NCI-H460 (cell line): ENCODE data around the gene MOSMO. TPM values are rescaled to one million over a fixed set of nuclear protein-coding genes. Genes with fewer than 3 reads are reported as not detected.
A peak's percentile ranks its signal among the peaks of the same experiment; 100 is the strongest.

ENCODE experiments used
- DNase-seq: peaks from one replicate; pipeline ENCODE4 v3.0.0-alpha.2; 2016; ENCODE audit warnings: low read depth; ENCODE audit errors: extremely low read depth
- polyA plus RNA-seq: library from polyadenylated mRNA; depleted of rRNA; stranded (reverse); fragments of >200 nt; gene quantifications from 2 replicates; pipeline ENCODE4 v1.2.3, GENCODE V29; 2014; cell fraction: nucleus; rRNA removed
- total RNA-seq: library from RNA; depleted of rRNA; stranded (reverse); fragments of >200 nt; shearing (Covaris generic); gene quantifications from 2 replicates; pipeline ENCODE4 v1.2.3, GENCODE V29; 2014; rRNA removed

The MOSMO gene
- 15.7 and 22.4 TPM in 2 replicates for total RNA-seq
- polyA plus RNA-seq, result 15.9 and 27.7 TPM in 2 replicates

DNA sequence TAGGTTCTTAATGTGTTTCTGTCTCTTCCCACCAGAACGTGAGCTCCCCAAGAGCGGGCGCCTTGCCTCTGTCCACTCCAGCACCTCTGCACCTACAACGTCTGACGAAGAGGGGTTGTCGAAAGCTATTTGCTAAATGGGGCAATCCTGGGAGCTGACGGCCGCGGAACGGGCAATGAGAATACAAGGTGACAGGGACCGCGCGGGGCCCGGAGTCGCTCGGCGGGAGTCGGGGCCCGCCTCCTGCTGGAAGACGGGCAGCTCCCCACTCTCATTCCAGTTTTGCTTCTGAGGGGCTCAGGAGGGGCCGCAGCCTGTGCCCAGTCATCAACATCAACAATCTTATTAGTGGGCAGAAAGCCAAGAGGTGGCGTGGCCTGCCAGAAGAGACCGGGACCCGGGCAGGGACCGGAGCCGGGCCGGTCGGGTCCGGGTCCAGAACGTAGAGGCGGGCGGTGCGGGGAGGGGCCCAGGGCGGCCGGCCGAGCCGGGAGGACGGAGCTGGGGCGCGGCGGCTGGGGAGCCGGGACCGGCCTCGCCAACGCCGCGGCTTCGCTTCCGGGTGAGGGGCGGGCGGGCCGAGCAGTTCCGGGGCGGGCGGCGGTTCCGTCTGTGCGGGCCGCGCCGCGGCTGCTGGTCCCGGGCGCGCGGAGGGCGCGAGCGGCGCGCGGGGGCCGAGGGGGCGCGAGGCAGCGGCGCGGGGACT is at the start of gene MOSMO:
Gene MOSMO, plus strand, starts transcription at position 603 of the 706 bp plus-strand sequence. CDS start 191 bp downstream, outside the sequence.
- DNase-seq, result peak; percentile 48

- no peak for DNase-seq
Observed at GRCh38 chr16:21959050-21959449, 48.9 kb upstream of the MOSMO start.

DNA sequence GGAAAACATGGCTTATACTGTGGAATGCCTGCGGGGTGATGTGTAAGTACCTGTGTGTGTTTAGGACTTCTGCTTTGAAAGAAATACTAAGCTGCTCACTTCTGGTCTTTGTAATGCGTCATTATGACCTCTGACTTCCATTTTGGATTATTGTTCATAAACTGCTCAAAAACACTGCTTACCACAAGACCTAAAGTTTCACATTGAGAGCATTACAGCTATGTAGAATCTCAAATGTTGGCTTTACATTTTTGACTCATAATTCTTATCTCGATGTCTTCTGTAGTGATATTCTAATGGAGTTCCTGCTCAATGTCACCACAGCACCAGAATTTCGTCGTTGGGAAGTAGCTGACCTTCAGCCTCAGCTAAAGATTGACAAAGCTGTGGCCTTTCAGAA is 45.4 kb upstream of the MOSMO start:
- no peak for DNase-seq

GRCh38 chr16:21963887-21964286 is 44.0 kb upstream of the MOSMO start:
- no peak for DNase-seq

- DNase-seq, result no peak
Observed at GRCh38 chr16:21964353-21964752, 43.6 kb upstream of the MOSMO start.

- no peak for DNase-seq
Observed at GRCh38 chr16:21971856-21972255, 36.1 kb upstream of the MOSMO start.

DNA sequence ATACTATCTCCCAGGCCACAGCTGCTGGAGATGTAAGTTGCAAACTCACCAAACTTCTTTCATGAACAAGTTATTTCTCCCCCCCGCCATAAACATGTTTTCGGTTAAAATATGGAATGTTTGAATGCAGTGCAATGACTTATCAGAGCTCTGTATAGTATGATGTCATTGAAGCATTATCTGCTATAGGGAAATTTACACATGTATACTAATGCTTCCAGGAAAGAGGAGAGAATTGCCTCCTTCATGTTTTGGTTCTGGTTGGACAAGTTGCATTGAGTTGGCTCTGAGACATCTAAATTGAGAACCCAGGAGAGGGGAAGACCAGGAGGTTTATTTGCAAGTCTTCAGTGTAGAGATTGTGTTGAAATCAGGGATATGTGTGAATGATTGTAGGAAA is 34.0 kb upstream of the MOSMO start:
- DNase-seq, result no peak

- DNase-seq, result no peak
Observed at GRCh38 chr16:21980032-21980431, 27.9 kb upstream of the MOSMO start.

GRCh38 chr16:21982108-21982507 is 25.8 kb upstream of the MOSMO start:
- DNase-seq, result no peak

DNA sequence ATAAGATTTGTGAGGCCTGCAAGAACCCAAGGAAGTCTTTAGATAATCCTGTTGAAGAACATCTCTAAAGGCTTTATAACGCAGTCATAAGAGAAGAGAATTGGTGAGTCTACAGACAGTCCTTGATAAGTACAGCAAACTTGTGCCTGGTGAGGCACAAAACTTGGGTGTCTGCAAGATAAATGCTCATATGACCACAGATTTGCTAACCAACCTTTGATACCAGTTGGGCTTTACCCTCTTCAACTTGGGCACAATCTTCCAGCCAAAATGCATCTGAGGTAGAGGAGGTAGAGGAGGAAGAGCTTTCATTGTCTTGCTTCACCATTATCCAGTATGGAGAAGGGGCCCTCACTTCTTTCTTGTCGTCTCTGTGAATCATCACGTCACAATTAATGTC is 23.8 kb upstream of the MOSMO start:
- DNase-seq, result no peak

DNA sequence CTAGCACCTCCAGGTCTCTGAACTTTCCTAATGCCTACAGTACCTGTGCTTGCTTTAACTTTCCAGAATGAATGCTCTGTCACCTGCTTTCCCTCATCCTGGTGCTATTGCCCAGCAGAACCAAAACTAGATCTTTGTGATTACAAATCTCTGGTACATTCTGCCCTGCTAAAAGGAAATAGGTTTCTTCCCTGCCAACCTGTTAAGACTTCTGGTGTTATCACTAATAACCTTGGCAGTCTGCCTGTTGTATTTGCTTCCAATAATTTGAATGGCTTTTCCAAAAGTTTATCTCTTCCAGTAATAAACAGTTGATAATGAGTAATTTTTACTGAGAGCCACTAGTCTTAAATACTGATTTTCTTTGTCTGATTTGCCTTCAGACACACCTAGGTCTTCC is 22.4 kb upstream of the MOSMO start:
- DNase-seq, result no peak

DNA sequence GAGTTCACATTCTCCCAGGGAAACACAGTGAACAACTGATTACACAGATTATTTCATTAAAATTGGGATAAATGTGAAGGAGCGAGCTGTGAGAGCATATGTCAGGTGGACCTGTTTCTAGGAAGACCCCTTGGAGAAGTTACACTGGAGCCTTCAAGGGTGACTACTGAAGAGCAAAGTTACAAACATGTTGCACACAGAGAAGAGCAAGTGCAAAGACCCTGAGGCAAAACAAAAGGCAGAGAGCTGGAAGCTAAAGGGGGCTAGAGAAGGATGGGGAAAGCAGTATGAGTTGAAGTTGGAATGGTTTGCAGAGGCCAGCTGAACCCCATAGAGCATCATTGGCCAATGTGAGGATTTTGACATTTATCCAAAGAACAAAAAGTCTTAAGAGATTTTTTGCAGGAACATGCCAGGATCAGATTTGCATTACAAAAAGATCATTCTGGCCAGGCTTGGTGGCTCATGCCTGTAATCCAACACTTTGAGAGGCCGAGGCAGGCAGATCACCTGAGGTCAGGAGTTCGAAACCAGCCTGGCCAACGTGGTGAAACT is 21.1 kb upstream of the MOSMO start:
- no peak for DNase-seq

DNA sequence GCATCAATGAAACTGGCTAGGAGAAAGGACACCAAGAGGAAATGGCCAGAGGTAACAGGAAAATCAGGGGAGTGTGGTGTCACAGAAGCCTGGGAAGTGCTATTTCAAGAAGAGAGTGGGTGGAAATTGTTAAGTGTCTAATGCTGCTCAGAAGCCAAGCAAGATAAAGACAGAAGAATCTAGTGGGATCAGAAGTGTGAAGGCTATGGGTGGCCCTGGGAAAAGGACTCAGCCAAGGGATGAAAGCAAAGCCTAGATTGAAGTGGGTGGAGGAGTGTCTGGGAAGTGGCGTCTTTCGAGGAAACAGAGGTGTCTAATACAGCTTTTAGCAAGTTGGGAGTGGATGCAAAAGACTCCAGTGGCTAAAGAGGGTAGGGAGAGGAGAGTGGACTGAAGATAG is 20.4 kb upstream of the MOSMO start:
- DNase-seq, result no peak

DNA sequence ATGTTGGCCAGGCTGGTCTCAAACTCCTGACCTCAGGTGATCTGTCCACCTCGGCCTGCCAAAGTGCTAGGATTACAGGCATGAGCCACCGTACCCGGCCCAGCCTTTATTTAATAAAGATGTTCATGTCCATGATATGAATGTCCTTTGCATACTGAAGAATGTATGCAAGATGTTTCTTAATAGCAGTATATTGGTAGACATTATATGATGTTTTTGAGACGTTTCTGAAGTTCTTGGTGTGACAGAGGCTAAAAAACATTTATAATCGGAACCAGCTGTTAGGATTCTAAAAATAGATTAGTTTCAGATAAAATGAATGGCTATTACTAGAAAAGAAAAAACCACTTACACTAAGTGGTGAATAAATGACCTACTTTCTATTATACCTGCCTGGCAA is 18.8 kb upstream of the MOSMO start:
- DNase-seq, result no peak

- DNase-seq, result no peak
Observed at GRCh38 chr16:21989751-21990150, 18.2 kb upstream of the MOSMO start.

- no peak for DNase-seq
Observed at GRCh38 chr16:21990381-21990944, 17.4 kb upstream of the MOSMO start.

GRCh38 chr16:21991621-21992020 is 16.3 kb upstream of the MOSMO start:
- DNase-seq, result no peak

DNA sequence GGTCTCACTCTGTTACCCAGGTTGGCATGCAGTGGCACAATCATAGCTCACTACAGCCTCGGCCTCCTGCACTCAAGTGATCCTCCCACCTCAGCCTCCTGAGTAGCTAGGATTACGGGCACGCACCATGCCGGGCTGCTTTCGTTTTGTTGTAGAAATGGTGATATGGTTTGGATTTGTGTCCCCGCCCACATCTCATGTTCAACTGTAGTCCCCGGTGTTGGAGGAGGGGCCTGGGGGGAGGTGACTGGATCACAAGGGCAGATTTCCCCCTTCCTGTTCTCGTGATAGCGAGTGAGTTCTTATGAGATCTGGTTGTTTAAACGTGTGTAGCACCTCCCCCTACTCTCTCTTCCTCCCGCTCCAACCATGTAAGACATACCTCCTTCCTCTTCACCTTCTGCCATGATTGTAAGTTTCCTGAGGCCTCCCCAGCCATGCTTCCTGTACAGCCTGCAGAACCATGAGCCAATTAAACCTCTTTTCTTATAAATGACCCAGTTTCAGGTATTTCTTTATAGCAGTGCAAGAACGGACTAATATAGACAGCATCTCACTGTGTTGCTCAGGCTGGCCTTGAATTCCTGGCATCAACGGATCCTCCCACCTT is 12.9 kb upstream of the MOSMO start:
- DNase-seq, result no peak

GRCh38 chr16:21996923-21997696 is 10.8 kb upstream of the MOSMO start:
- DNase-seq, result no peak

- DNase-seq, result no peak
Observed at GRCh38 chr16:21997697-21998480, 10.0 kb upstream of the MOSMO start.
